Cardiac muscle cell (in vitro differentiated cells and primary cell): ENCODE results near the gene NHERF2. TPM values are rescaled to one million over a fixed set of nuclear protein-coding genes. Genes with fewer than 3 reads are reported as not detected.

Experiments
- DNase-seq, 2 donors: peaks; one replicate each; pipeline versions ENCODE4 v3.0.0 to v3.0.0-alpha.2; 2010 to 2017; ENCODE audit warnings: low read depth in 1 of 2, low spot score in 1 of 2
- H3K27ac ChIP-seq: fragments of 200-600 bp; sonication (generic); 2 replicates; pipeline ENCODE4 v1.5.1; 2016
- H3K27me3 ChIP-seq: fragments of 200-600 bp; sonication (generic); 2 replicates; pipeline ENCODE4 v1.6.0; 2016; ENCODE audit warnings: control low read depth
- H3K36me3 ChIP-seq: fragments of 200-600 bp; sonication (generic); 2 replicates; pipeline ENCODE4 v1.5.1; 2016; ENCODE audit warnings: control low read depth
- H3K4me1 ChIP-seq: fragments of 200-600 bp; sonication (generic); 2 replicates; pipeline ENCODE4 v1.8.1; 2017; ENCODE audit warnings: low read depth, mild to moderate bottlenecking, mixed run types
- H3K4me3 ChIP-seq: fragments of 200-600 bp; sonication (generic); 2 replicates; pipeline ENCODE4 v1.5.1; 2016; ENCODE audit warnings: mild to moderate bottlenecking
- H3K9me3 ChIP-seq: fragments of 200-600 bp; sonication (generic); 2 replicates; pipeline ENCODE4 v1.5.1; 2017; ENCODE audit warnings: low read depth, mild to moderate bottlenecking, control low read depth
- polyA plus RNA-seq: library from polyadenylated mRNA; unstranded; fragments of >200 nt; fragmentation: Nextera tagmentation; extraction: Ambion mirVana; gene quantifications from 2 replicates; pipeline ENCODE4 v1.2.1, GENCODE V29; 2016
- total RNA-seq: library from RNA; depleted of rRNA; stranded (reverse); fragments of >200 nt; gene quantifications from 2 replicates; pipeline ENCODE4 v1.2.3, GENCODE V29; 2016
- TF ChIP-seq, protein P1 (sequence below): IDR thresholded peaks from 2 replicates; pipeline ENCODE4 v1.5.1; 2012; ENCODE audit warnings: low read depth, mild to moderate bottlenecking, low read length

The NHERF2 gene
- total and polyA plus RNA-seq, 2 experiments from 2014 or later, result 34.7 to 37.4 TPM

DNA sequence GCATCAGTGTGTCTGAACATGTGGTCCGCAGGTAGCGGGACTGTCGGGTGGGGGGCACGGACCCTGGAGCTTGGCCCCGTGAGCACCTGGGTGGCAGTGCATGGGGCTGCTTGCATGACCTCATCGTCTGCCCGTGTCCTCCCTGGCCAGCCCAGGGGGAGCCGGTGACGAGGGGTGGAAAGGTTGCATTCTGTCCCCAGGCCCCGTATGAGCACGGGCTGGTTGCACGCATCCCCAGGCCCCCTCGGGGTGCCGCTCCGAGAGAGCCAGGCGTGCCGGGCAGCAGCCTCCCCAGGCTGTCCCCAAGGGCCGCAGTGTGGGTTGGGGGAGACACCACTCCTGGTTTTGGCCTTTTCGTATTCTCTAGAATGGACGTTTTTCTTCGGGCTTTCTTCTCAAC is 51.0 kb downstream of the NHERF2 start:
- Histone ChIP-seq H3K4me1 (no peaks in the 10 kb centered on the region), H3K4me3 (no peak overlapping the region), H3K9me3 (no peaks in the 10 kb centered on the region), H3K36me3 (peaks cover 11% of the 10 kb centered on the region), H3K27ac (no peak overlapping the region), H3K27me3 (no peaks in the 10 kb centered on the region)
- TF ChIP-seq, protein P1, sequence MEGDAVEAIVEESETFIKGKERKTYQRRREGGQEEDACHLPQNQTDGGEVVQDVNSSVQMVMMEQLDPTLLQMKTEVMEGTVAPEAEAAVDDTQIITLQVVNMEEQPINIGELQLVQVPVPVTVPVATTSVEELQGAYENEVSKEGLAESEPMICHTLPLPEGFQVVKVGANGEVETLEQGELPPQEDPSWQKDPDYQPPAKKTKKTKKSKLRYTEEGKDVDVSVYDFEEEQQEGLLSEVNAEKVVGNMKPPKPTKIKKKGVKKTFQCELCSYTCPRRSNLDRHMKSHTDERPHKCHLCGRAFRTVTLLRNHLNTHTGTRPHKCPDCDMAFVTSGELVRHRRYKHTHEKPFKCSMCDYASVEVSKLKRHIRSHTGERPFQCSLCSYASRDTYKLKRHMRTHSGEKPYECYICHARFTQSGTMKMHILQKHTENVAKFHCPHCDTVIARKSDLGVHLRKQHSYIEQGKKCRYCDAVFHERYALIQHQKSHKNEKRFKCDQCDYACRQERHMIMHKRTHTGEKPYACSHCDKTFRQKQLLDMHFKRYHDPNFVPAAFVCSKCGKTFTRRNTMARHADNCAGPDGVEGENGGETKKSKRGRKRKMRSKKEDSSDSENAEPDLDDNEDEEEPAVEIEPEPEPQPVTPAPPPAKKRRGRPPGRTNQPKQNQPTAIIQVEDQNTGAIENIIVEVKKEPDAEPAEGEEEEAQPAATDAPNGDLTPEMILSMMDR, result no peak
- DNase-seq, result no peak

DNA sequence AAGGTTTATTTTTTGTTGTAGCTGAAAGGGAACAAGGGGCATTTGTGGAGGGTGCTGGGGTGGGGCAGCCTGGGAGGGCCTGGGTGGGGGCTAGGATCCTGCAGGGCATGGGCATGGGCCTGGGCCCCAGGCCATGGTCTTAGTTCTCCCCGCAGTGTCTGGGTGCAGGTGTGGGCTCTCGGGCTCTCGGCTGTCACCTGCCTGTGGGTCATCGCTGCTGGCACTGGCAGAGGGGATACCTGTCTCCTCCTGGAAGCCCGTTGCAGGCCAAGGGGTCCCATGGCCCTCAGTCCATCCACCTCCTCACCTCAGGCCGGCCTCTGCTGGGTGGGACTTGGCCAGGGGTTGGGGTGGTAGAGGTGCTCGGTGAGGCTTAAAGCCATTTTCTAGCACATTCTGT is 51.4 kb downstream of the NHERF2 start:
- Histone ChIP-seq H3K4me3 (no peak overlapping the region), H3K36me3 (peaks cover 11% of the 10 kb centered on the region), H3K27ac (no peak overlapping the region), H3K4me1 (no peaks in the 10 kb centered on the region), H3K27me3 (no peaks in the 10 kb centered on the region), H3K9me3 (no peaks in the 10 kb centered on the region)
- TF ChIP-seq, protein P1, result no peak
- DNase-seq, result no peak

DNA sequence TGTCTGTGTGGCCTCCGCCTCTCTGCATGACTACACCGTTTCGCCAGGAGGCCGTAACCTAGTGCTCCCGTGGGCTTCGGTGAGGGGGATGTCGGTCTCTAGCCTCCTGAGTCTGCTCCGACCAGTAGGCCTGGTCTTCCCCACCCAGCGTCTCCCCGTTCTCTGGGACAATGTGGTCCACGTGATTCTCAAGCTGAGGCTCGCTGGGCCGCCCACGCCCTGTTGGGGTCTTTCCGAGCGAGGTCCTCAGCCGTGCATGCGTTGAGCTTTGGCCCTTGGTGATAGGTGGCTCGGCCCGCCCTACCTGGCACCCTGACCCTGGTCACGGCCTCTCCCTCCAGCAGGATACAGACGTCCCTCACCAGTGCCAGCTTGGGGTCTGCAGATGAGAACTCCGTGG is 52.0 kb downstream of the NHERF2 start:
- Histone ChIP-seq H3K27me3 (no peaks in the 10 kb centered on the region), H3K27ac (no peak overlapping the region), H3K9me3 (no peaks in the 10 kb centered on the region), H3K4me1 (no peaks in the 10 kb centered on the region), H3K36me3 (peaks cover 11% of the 10 kb centered on the region), H3K4me3 (no peak overlapping the region)
- no peak for DNase-seq
- TF ChIP-seq, protein P1, result no peak

DNA sequence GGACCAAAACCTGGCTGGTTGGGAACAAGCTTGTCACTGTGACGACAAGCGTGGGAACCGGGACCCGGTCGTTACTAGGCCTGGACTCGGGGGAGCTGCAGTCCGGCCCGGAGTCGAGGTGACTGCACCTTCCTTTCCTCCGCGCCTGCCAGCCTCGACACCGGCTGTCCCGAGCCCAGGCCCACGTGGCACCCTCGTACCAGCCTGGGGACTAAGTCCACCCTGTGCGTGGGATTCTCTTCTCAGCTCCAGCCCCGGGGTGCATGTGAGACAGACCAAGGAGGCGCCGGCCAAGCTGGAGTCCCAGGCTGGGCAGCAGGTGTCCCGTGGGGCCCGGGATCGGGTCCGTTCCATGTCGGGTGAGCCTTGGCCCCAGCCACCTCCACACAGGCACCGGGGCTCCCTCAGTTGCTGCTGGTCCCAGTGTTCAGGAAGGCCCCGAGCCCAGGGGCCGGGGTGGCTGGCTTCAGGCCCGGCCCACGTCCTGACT is 52.7 kb downstream of the NHERF2 start:
- no peaks in the 10 kb centered on the region for H3K27me3 ChIP-seq
- H3K9me3 ChIP-seq, result no peaks in the 10 kb centered on the region
- H3K4me1 ChIP-seq, result no peaks in the 10 kb centered on the region
- no peak for DNase-seq
- H3K27ac ChIP-seq, result no peak overlapping the region
- TF ChIP-seq, protein P1, result no peak
- peaks cover 10% of the 10 kb centered on the region for H3K36me3 ChIP-seq
- H3K4me3 ChIP-seq, result no peak overlapping the region

DNA sequence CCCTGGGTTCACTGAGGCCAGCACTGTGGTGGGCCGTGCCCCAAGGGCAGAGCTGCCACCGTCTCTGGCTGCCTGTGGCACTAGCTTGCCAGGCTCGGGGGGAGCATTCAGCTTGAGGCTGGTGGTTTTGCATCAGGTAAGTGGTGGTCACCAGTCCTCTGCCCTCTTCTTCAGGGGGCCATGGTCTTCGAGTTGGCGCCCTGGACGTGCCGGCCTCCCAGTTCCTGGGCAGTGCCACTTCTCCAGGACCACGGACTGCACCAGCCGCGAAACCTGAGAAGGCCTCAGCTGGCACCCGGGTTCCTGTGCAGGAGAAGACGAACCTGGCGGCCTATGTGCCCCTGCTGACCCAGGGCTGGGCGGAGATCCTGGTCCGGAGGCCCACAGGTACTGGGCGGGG is 53.3 kb downstream of the NHERF2 start:
- Histone ChIP-seq H3K36me3 (peaks cover 10% of the 10 kb centered on the region), H3K27ac (no peak overlapping the region), H3K4me1 (no peaks in the 10 kb centered on the region), H3K4me3 (no peak overlapping the region), H3K27me3 (no peaks in the 10 kb centered on the region), H3K9me3 (no peaks in the 10 kb centered on the region)
- DNase-seq, result no peak
- TF ChIP-seq, protein P1, result no peak
